IMR-90 (cell line): ENCODE data around the gene RESF1.

Source experiments
- BHLHE40 ChIP-seq: fragments of 150-350 bp; IDR thresholded peaks from 2 replicates; pipeline ENCODE4 v1.6.1; 2016; ENCODE audit warnings: mild to moderate bottlenecking, low read depth, low read length
- CEBPB ChIP-seq: IDR thresholded peaks from 2 replicates; pipeline ENCODE4 v1.6.1; 2012; ENCODE audit warnings: low read depth, low read length, improper control_type of control experiment
- CHD1 ChIP-seq: IDR thresholded peaks from 2 replicates; pipeline ENCODE4 v1.6.1; 2012; ENCODE audit warnings: low read depth, low read length, improper control_type of control experiment
- MAFK ChIP-seq: IDR thresholded peaks from 2 replicates; pipeline ENCODE4 v1.6.1; 2012; ENCODE audit warnings: low read depth, low read length, improper control_type of control experiment
- MXI1 ChIP-seq: IDR thresholded peaks from 2 replicates; pipeline ENCODE4 v1.6.1; 2012; ENCODE audit warnings: low read depth, mild to moderate bottlenecking, low read length, moderate library complexity, borderline replicate concordance
- POLR2A ChIP-seq: IDR thresholded peaks from 2 replicates; pipeline ENCODE4 v1.6.1; 2012; ENCODE audit warnings: mild to moderate bottlenecking, low read depth, low read length
- RAD21 ChIP-seq: IDR thresholded peaks from 2 replicates; pipeline ENCODE4 v1.6.1; 2012; ENCODE audit warnings: low read length, improper control_type of control experiment
- SMC3 ChIP-seq: fragments of 150-350 bp; IDR thresholded peaks from 2 replicates; pipeline ENCODE4 v1.6.1; 2016; ENCODE audit warnings: low read depth, mild to moderate bottlenecking, antibody characterized with exemption, low read length, moderate library complexity
- TF ChIP-seq, protein P1 (sequence below): conservative IDR thresholded peaks from 2 replicates; pipeline ENCODE4 v1.5.1; 2012; ENCODE audit warnings: mild to moderate bottlenecking, low read depth, low read length, improper control_type of control experiment
- TF ChIP-seq, protein P2 (sequence below): fragments of 150-350 bp; IDR thresholded peaks from 2 replicates; pipeline ENCODE4 v1.6.1; 2017; ENCODE audit warnings: mild to moderate bottlenecking, antibody characterized with exemption, low read length, low read depth

DNA sequence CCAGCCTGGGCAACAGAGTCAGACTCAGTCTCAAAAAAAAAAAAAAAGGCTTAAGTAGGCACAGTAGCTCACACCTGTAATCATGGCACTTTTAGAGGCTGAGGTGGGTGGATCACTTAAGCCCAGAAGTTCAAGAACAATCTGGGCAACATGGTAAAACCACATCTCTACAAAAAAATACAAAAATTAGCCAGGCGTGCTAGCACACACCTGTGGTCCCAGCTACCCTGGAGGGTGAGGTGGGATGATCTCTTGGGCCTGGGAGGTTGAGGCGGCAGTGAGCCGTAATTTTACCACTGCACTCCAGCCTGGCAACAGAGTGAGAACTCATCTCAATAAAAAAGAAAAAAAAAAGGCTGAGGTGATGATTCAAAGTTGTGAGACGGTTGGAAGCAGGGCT is 9.1 kb upstream of the RESF1 start:
- TF ChIP-seq POLR2A (no peak), RAD21 (no peak), SMC3 (no peak), BHLHE40 (no peak), MAFK (no peak), CEBPB (no peak), CHD1 (no peak), MXI1 (no peak)
- TF ChIP-seq, protein P1, sequence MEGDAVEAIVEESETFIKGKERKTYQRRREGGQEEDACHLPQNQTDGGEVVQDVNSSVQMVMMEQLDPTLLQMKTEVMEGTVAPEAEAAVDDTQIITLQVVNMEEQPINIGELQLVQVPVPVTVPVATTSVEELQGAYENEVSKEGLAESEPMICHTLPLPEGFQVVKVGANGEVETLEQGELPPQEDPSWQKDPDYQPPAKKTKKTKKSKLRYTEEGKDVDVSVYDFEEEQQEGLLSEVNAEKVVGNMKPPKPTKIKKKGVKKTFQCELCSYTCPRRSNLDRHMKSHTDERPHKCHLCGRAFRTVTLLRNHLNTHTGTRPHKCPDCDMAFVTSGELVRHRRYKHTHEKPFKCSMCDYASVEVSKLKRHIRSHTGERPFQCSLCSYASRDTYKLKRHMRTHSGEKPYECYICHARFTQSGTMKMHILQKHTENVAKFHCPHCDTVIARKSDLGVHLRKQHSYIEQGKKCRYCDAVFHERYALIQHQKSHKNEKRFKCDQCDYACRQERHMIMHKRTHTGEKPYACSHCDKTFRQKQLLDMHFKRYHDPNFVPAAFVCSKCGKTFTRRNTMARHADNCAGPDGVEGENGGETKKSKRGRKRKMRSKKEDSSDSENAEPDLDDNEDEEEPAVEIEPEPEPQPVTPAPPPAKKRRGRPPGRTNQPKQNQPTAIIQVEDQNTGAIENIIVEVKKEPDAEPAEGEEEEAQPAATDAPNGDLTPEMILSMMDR = no peak
- TF ChIP-seq, protein P2, sequence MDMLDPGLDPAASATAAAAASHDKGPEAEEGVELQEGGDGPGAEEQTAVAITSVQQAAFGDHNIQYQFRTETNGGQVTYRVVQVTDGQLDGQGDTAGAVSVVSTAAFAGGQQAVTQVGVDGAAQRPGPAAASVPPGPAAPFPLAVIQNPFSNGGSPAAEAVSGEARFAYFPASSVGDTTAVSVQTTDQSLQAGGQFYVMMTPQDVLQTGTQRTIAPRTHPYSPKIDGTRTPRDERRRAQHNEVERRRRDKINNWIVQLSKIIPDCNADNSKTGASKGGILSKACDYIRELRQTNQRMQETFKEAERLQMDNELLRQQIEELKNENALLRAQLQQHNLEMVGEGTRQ = no peak
